HepG2 (cell line): ENCODE results near the gene SPRY1.

Source experiments
- ARID2 ChIP-seq: sonication (generic); formaldehyde crosslinking; IDR thresholded peaks from 2 replicates; pipeline ENCODE4 v1.8.1; 2022; ENCODE audit warnings: mild to moderate bottlenecking, missing genetic modification reagents, borderline replicate concordance
- CREM ChIP-seq, 2 experiments: sonication (generic) in 1 of 2; formaldehyde crosslinking in 1 of 2; IDR thresholded peaks; 2 replicates each; pipeline versions ENCODE4 v1.4.0 to v1.6.1; 2016 to 2020; ENCODE audit warnings: antibody characterized with exemption in 1 of 2, mild to moderate bottlenecking in 1 of 2, missing genetic modification reagents in 1 of 2
- FOXM1 ChIP-seq: sonication (generic); formaldehyde crosslinking; IDR thresholded peaks from 2 replicates; pipeline ENCODE4 v1.5.0; 2020; ENCODE audit warnings: missing genetic modification reagents
- HNRNPK ChIP-seq: fragments of 200-400 bp; formaldehyde crosslinking; IDR thresholded peaks from 2 replicates; pipeline ENCODE4 v1.6.1; 2018; ENCODE audit warnings: low read length, low read depth, moderate library complexity, mild to moderate bottlenecking; ENCODE audit not compliant: poor library complexity, severe bottlenecking
- MED8 ChIP-seq: sonication (generic); formaldehyde crosslinking; IDR thresholded peaks from 2 replicates; pipeline ENCODE4 v1.8.1; 2023; ENCODE audit warnings: mild to moderate bottlenecking, missing genetic modification reagents; ENCODE audit not compliant: insufficient replicate concordance
- PHF5A ChIP-seq: IDR thresholded peaks from one replicate; pipeline ENCODE4 v1.6.1; 2018; ENCODE audit warnings: low read depth, missing genetic modification reagents; ENCODE audit not compliant: unreplicated experiment
- RFX1 ChIP-seq: fragments of 450-650 bp; IDR thresholded peaks from 2 replicates; pipeline ENCODE4 v1.6.1; 2017
- TGIF2 ChIP-seq: IDR thresholded peaks from 2 replicates; pipeline ENCODE4 v1.6.1; 2016; ENCODE audit warnings: control low read depth, missing compliant biosample characterization
- ZNF468 ChIP-seq: sonication (generic); formaldehyde crosslinking; IDR thresholded peaks from 2 replicates; pipeline ENCODE4 v1.8.0; 2022; ENCODE audit warnings: mild to moderate bottlenecking, moderate library complexity, missing genetic modification reagents
- ZNF792 ChIP-seq: IDR thresholded peaks from 2 replicates; pipeline ENCODE4 v1.6.1; 2016
- ZNF891 ChIP-seq: sonication (generic); formaldehyde crosslinking; IDR thresholded peaks from 2 replicates; pipeline ENCODE4 v1.5.0; 2020; ENCODE audit warnings: mild to moderate bottlenecking, missing genetic modification reagents
- TF ChIP-seq, protein P1 (sequence below): sonication (generic); formaldehyde crosslinking; conservative IDR thresholded peaks from 2 replicates; pipeline ENCODE4 v1.5.0; 2020; ENCODE audit warnings: missing genetic modification reagents
- TF ChIP-seq, protein P2 (sequence below), 2 experiments: sonication (generic) in 1 of 2; formaldehyde crosslinking in 1 of 2; IDR thresholded peaks; 2 replicates each; pipeline versions ENCODE4 v1.4.0 to v1.6.1; 2018 to 2020; ENCODE audit warnings: missing genetic modification reagents in 2 of 2, borderline replicate concordance in 1 of 2, low read depth in 1 of 2, mild to moderate bottlenecking in 1 of 2, missing biosample characterization in 1 of 2
- TF ChIP-seq, protein P3 (sequence below): sonication (generic); formaldehyde crosslinking; IDR thresholded peaks from 2 replicates; pipeline ENCODE4 v1.5.0; 2020; ENCODE audit warnings: mild to moderate bottlenecking, missing genetic modification reagents, moderate library complexity

DNA sequence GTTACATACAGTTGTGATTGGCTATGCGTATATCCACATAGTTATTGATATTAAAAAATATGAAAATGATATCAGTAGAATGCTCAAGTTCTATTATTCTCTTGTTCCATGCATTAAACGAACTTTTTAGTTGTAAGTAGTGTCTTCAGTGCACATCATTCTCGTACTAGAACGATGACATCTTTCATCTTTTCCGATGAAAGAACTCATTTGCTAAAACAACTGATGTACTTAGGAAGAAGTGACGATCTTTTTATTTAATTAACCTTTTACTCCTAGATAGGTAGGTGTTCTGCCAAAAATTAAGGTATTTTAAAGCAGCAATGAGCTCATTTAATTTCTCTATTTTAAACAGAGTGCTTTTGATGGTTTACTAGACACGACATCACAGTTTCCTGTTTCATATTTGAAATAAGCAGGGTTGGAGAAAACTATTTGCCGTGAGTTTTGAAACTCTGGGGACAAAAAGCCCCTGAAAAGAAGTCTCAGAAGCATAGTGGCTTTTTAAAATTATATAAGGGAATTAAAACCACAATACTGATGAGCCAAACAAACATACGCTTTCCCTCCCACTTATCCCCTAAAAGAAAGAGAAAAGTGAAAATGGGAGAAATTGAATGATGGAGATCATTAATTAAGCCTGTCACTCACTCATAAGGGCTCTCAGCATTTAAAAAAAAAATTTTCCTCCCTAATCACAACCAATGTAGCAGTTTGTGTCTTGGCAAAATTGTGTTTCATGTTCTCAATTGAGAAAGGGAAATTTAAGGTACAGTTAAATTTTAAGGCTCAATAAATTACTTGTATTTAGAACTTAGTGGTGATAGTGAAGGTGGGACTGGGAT, 25.6 kb downstream of the SPRY1 start:
- TF ChIP-seq, protein P1, sequence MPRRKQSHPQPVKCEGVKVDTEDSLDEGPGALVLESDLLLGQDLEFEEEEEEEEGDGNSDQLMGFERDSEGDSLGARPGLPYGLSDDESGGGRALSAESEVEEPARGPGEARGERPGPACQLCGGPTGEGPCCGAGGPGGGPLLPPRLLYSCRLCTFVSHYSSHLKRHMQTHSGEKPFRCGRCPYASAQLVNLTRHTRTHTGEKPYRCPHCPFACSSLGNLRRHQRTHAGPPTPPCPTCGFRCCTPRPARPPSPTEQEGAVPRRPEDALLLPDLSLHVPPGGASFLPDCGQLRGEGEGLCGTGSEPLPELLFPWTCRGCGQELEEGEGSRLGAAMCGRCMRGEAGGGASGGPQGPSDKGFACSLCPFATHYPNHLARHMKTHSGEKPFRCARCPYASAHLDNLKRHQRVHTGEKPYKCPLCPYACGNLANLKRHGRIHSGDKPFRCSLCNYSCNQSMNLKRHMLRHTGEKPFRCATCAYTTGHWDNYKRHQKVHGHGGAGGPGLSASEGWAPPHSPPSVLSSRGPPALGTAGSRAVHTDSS, result no peak
- TF ChIP-seq ARID2, result no peak
- TF ChIP-seq, protein P2, sequence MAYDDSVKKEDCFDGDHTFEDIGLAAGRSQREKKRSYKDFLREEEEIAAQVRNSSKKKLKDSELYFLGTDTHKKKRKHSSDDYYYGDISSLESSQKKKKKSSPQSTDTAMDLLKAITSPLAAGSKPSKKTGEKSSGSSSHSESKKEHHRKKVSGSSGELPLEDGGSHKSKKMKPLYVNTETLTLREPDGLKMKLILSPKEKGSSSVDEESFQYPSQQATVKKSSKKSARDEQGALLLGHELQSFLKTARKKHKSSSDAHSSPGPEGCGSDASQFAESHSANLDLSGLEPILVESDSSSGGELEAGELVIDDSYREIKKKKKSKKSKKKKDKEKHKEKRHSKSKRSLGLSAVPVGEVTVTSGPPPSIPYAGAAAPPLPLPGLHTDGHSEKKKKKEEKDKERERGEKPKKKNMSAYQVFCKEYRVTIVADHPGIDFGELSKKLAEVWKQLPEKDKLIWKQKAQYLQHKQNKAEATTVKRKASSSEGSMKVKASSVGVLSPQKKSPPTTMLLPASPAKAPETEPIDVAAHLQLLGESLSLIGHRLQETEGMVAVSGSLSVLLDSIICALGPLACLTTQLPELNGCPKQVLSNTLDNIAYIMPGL (CRISPR knock-in tag; IDR thresholded peaks at IDR 0.05; ENCODE audit: borderline replicate concordance in 1 of 2, low read depth in 1 of 2), result no peak
- no peak for TF ChIP-seq TGIF2
- TF ChIP-seq MED8 (CRISPR knock-in tag), result no peak
- no peak for TF ChIP-seq HNRNPK
- no peak for TF ChIP-seq PHF5A (CRISPR knock-in tag)
- TF ChIP-seq ZNF468 (CRISPR knock-in tag), result no peak
- no peak for TF ChIP-seq FOXM1
- TF ChIP-seq, protein P3, sequence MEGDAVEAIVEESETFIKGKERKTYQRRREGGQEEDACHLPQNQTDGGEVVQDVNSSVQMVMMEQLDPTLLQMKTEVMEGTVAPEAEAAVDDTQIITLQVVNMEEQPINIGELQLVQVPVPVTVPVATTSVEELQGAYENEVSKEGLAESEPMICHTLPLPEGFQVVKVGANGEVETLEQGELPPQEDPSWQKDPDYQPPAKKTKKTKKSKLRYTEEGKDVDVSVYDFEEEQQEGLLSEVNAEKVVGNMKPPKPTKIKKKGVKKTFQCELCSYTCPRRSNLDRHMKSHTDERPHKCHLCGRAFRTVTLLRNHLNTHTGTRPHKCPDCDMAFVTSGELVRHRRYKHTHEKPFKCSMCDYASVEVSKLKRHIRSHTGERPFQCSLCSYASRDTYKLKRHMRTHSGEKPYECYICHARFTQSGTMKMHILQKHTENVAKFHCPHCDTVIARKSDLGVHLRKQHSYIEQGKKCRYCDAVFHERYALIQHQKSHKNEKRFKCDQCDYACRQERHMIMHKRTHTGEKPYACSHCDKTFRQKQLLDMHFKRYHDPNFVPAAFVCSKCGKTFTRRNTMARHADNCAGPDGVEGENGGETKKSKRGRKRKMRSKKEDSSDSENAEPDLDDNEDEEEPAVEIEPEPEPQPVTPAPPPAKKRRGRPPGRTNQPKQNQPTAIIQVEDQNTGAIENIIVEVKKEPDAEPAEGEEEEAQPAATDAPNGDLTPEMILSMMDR (CRISPR knock-in tag), result no peak
- TF ChIP-seq ZNF792 (CRISPR knock-in tag), result no peak
- TF ChIP-seq ZNF891 (CRISPR knock-in tag), result no peak
- TF ChIP-seq RFX1, result no peak
- TF ChIP-seq CREM (IDR thresholded peaks at IDR 0.05), result no peak
- TF ChIP-seq CREM (CRISPR knock-in tag; IDR thresholded peaks at IDR 0.05), result no peak
